ENCODE measurements around the gene MAML3. TPM values are rescaled to one million over a fixed set of nuclear protein-coding genes. Genes with fewer than 3 reads are reported as not detected.

Gene MAML3
- total RNA-seq, 1 donor, result 0.72 TPM

DNA sequence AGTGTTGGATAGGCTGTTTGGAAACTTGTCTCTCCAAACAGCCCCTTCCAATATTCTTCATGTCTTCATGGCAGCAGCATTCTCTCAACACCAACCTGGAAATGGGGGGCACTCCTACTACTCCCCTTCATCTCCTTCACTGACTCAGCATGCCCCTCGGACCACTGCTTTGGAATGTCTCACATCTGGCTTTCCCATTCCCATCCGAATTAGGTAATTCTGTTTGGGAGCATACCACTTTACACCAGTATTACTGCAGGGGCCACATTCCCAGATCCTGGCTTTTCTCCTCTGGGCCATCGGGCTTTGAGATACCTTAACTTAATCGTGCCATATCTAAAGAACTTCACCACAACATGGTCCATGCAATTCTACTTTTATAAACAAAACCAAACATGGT is 100.8 kb downstream of the MAML3 start:
- Histone ChIP-seq H3K9me3 (ENCODE audit: low read depth, low read length) (no peaks in the 10 kb centered on the region), H3K27me3 (ENCODE audit: insufficient read depth, low read length) (peaks cover 3% of the 10 kb centered on the region), H3K4me3 (ENCODE audit: insufficient read depth, low read length) (no peak overlapping the region), H3K36me3 (ENCODE audit: insufficient read depth, low read length) (no peaks in the 10 kb centered on the region), H3K79me2 (ENCODE audit: insufficient read depth, low read length) (no peaks in the 10 kb centered on the region), H2AFZ (ENCODE audit: low read length) (no peak overlapping the region), H3K4me2 (ENCODE audit: insufficient read depth, low read length) (no peak overlapping the region), H3K27ac (ENCODE audit: low read depth, low read length) (no peak overlapping the region), H3K4me1 (ENCODE audit: insufficient read depth, low read length) (peaks cover 7% of the 10 kb centered on the region), H4K20me1 (ENCODE audit: insufficient read depth, low read length) (no peaks in the 10 kb centered on the region)
- TF ChIP-seq, protein P1, sequence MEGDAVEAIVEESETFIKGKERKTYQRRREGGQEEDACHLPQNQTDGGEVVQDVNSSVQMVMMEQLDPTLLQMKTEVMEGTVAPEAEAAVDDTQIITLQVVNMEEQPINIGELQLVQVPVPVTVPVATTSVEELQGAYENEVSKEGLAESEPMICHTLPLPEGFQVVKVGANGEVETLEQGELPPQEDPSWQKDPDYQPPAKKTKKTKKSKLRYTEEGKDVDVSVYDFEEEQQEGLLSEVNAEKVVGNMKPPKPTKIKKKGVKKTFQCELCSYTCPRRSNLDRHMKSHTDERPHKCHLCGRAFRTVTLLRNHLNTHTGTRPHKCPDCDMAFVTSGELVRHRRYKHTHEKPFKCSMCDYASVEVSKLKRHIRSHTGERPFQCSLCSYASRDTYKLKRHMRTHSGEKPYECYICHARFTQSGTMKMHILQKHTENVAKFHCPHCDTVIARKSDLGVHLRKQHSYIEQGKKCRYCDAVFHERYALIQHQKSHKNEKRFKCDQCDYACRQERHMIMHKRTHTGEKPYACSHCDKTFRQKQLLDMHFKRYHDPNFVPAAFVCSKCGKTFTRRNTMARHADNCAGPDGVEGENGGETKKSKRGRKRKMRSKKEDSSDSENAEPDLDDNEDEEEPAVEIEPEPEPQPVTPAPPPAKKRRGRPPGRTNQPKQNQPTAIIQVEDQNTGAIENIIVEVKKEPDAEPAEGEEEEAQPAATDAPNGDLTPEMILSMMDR (IDR thresholded peaks at IDR 0.05; ENCODE audit: extremely low read depth, low read depth, low read length), result no peak
- DNase-seq (ENCODE audit: insufficient read length, low spot score, missing footprints), result no peak

DNA sequence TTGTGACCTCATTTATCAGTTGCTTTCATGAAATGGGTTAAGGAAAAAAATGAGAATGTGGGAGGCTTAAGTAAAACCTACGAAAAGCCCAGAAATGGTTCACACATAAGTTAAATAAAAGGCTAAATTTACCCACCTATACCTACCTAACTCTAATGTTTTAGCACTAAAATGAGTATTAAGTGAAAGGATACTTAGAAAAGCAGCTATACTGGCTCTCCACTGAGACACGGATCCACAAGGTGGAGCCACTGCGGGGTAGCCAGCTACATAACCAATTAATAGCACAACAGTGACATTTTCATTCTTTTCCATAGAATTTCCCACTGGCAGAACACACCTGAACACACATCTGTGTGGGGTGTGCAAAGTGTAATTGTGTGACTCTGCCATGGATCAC is 101.9 kb downstream of the MAML3 start:
- Histone ChIP-seq H3K79me2 (ENCODE audit: insufficient read depth, low read length) (no peaks in the 10 kb centered on the region), H3K4me2 (ENCODE audit: insufficient read depth, low read length) (no peak overlapping the region), H2AFZ (ENCODE audit: low read length) (no peak overlapping the region), H4K20me1 (ENCODE audit: insufficient read depth, low read length) (no peaks in the 10 kb centered on the region), H3K4me1 (ENCODE audit: insufficient read depth, low read length) (peaks cover 7% of the 10 kb centered on the region), H3K36me3 (ENCODE audit: insufficient read depth, low read length) (no peaks in the 10 kb centered on the region), H3K9me3 (ENCODE audit: low read depth, low read length) (no peaks in the 10 kb centered on the region), H3K4me3 (ENCODE audit: insufficient read depth, low read length) (no peak overlapping the region), H3K27ac (ENCODE audit: low read depth, low read length) (no peak overlapping the region), H3K27me3 (ENCODE audit: insufficient read depth, low read length) (peaks cover 6% of the 10 kb centered on the region)
- TF ChIP-seq, protein P1 (IDR thresholded peaks at IDR 0.05; ENCODE audit: extremely low read depth, low read depth, low read length), result peak; percentile 77
- DNase-seq (ENCODE audit: insufficient read length, low spot score, missing footprints), result no peak

DNA sequence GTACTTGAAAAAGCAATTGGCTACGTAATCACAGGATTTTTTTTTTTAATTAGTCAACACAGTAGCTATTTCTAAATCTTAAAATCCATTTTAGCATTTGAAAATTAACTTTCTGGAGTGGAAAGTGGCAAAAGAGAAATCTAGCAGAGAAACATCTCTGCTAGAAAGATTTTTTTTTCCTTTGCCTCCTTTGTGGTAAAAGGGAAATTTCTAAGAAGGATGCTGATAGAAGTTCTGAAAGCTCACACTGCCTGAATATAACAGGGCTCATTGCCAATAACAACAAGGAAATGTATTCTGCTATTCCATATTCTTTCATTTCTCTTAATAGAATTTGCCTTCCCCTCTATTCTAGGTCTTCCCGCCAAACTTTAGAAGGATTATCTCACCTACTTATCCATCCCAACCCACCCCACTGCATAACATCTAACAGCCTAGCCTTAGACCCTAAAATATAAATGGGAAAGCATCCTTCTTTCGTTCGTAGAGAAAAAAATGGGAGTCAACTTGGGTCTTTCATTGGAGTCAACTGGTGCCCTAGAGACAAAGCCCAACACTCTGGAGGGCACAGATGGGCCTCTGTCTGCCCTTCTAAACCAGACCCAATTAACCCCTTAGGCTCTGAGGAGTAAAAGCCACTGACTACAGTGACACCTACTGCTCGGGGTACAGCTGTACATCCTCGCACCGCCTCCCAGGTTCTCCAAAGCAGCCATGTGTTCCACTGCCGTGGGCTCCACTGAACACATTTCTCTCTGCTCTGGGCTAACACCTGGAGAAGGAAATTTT is 103.9 kb downstream of the MAML3 start:
- H4K20me1 ChIP-seq (ENCODE audit: insufficient read depth, low read length), result no peaks in the 10 kb centered on the region
- peaks cover 6% of the 10 kb centered on the region for H3K27me3 ChIP-seq (ENCODE audit: insufficient read depth, low read length)
- TF ChIP-seq, protein P1 (IDR thresholded peaks at IDR 0.05; ENCODE audit: extremely low read depth, low read depth, low read length), result peak; percentile 34
- peaks cover 7% of the 10 kb centered on the region for H3K4me1 ChIP-seq (ENCODE audit: insufficient read depth, low read length)
- H2AFZ ChIP-seq (ENCODE audit: low read length), result no peak overlapping the region
- peak overlapping the region; percentile 79 for H3K4me2 ChIP-seq (ENCODE audit: insufficient read depth, low read length)
- H3K79me2 ChIP-seq (ENCODE audit: insufficient read depth, low read length), result no peaks in the 10 kb centered on the region
- H3K27ac ChIP-seq (ENCODE audit: low read depth, low read length), result no peak overlapping the region
- DNase-seq (ENCODE audit: insufficient read length, low spot score, missing footprints), result no peak
- peak overlapping the region; percentile 64 for H3K4me3 ChIP-seq (ENCODE audit: insufficient read depth, low read length)
- H3K9me3 ChIP-seq (ENCODE audit: low read depth, low read length), result no peaks in the 10 kb centered on the region
- H3K36me3 ChIP-seq (ENCODE audit: insufficient read depth, low read length), result no peaks in the 10 kb centered on the region

DNA sequence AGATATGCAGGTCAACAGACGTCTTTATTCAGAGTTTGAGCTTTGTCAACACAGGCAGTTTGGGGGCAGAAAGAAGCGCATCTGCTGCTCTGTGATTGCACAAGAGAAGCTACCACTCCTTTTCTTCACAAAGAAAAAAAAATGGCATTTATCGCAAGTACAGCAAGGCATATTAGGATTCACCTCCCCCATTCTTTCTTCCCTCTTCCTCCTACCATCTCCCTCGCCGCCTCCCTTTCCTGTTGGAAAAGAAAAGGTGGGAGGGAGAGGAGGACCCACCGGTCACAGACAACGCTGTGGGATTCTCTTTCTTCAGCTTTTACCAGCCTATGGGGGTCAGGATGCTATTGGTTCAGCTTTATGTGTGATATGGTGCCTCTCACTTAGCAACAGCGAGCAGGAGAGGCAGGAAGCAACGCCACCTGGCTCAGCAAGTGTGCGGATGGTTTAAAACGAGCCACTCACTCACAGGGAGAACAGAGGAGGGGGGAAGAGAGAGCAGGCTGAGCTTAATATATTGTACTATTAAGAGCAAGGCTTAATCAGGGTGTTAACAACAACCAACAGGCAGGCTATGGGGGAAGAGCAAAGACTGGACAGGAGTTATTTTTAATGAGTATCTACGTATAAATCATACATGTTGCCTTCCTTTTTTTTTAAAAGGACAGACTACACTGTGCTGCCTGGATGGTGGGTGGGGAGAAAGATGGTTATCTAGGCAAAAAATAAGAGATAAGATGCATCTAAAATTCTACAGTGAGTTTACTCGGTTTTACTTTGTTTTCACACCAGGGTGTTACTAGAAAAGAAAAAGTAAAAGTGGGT is 104.7 kb downstream of the MAML3 start:
- peak overlapping the region; percentile 86 for H2AFZ ChIP-seq (ENCODE audit: low read length)
- no peaks in the 10 kb centered on the region for H3K9me3 ChIP-seq (ENCODE audit: low read depth, low read length)
- DNase-seq (ENCODE audit: insufficient read length, low spot score, missing footprints), result no peak
- H4K20me1 ChIP-seq (ENCODE audit: insufficient read depth, low read length), result no peaks in the 10 kb centered on the region
- peak overlapping the region; percentile 79 for H3K4me2 ChIP-seq (ENCODE audit: insufficient read depth, low read length)
- H3K36me3 ChIP-seq (ENCODE audit: insufficient read depth, low read length), result no peaks in the 10 kb centered on the region
- no peak overlapping the region for H3K27ac ChIP-seq (ENCODE audit: low read depth, low read length)
- peaks cover 10% of the 10 kb centered on the region for H3K4me1 ChIP-seq (ENCODE audit: insufficient read depth, low read length)
- TF ChIP-seq, protein P1 (IDR thresholded peaks at IDR 0.05; ENCODE audit: extremely low read depth, low read depth, low read length), result no peak
- H3K79me2 ChIP-seq (ENCODE audit: insufficient read depth, low read length), result no peaks in the 10 kb centered on the region
- H3K27me3 ChIP-seq (ENCODE audit: insufficient read depth, low read length), result peaks cover 6% of the 10 kb centered on the region
- peak overlapping the region; percentile 64 for H3K4me3 ChIP-seq (ENCODE audit: insufficient read depth, low read length)

Measured in osteoblast (primary cell).